ENCODE results near the gene SPSB4.

SPSB4 gene

DNA sequence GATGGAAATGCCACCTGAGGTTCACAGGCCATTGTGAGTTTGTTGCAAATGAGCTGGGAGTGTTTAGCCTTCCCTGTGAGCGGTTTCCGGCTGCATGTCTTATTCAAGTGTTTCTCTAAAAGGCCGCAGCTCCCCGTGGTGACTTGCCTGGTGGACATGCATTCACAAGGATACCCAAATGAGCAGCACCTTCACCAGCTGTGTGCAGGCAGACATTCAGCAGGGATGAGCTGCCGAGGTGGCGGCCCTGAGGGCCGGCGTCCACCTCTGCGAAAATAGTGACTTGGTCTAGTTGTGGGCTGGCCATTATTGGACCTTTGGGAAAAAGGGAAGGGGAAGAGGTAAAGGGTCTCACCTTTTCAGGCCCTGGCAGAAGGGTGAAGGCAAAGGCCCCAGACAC is 23.4 kb downstream of the SPSB4 start:
- H3K9ac ChIP-seq (ENCODE audit: insufficient read length) = no peak overlapping the region
- H3K4me3 ChIP-seq = no peak overlapping the region
- no peak overlapping the region for H3K27ac ChIP-seq
- no peaks in the 10 kb centered on the region for H3K9me3 ChIP-seq (ENCODE audit: low read depth, low read length)
- DNase-seq (ENCODE audit: low read depth, low spot score) = no peak
- no peaks in the 10 kb centered on the region for H3K36me3 ChIP-seq (ENCODE audit: insufficient read depth, low read length)
- TF ChIP-seq POLR2AphosphoS5 (IDR thresholded peaks at IDR 0.05; ENCODE audit: borderline replicate concordance, low read depth, low read length) = no peak
- no peak for TF ChIP-seq EZH2 (IDR thresholded peaks at IDR 0.05)
- no peak for TF ChIP-seq FOXP2 (optimal IDR thresholded peaks at IDR 0.05; ENCODE audit: control extremely low read depth, extremely low read length, insufficient read depth)

DNA sequence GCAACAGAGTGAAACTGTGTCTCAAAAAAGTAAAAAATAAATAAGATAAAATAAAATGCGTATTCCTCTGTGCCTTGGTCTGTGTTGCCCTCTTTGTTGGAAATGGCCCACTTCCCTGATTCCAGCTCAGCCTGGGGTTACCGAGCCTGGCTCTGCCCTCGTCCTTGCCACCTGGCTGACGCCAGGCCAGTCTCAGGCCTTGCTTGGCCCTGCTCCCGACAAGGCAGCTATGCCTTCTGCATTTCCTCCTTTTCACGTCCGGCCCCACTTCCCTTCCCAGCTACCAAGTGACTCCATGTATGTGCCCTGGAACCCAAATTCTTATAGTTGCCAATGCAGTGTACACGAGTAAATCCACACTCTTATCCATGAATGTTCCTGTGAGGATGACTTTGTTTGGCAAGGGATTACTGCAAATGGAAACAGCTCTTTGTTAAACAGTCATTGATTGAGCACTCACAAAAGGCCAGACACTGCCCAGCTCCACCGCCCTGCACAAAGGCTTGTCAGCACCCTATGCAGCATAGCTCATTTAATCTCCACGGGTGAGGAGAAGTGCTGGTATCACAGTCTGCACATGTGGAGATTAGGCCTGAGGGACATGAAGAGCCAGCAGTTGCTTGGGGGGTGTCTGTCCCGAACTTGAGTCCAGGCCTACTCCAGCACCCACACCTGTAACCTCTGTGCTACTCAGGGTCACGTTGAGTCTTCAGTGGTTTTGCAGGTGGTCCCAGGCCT is 25.1 kb downstream of the SPSB4 start:
- DNase-seq (ENCODE audit: low read depth, low spot score) = no peak
- Histone ChIP-seq H3K27ac (peak overlapping the region; percentile 35; the same call in 1 of the 2 replicates), H3K9ac (ENCODE audit: insufficient read length) (peak overlapping the region; percentile 35), H3K4me3 (peak overlapping the region; percentile 72), H3K9me3 (ENCODE audit: low read depth, low read length) (no peaks in the 10 kb centered on the region), H3K36me3 (ENCODE audit: insufficient read depth, low read length) (no peaks in the 10 kb centered on the region)
- TF ChIP-seq EZH2 (IDR thresholded peaks at IDR 0.05) (no peak), FOXP2 (optimal IDR thresholded peaks at IDR 0.05; ENCODE audit: control extremely low read depth, extremely low read length, insufficient read depth) (no peak), POLR2AphosphoS5 (IDR thresholded peaks at IDR 0.05; ENCODE audit: borderline replicate concordance, low read depth, low read length) (no peak)

DNA sequence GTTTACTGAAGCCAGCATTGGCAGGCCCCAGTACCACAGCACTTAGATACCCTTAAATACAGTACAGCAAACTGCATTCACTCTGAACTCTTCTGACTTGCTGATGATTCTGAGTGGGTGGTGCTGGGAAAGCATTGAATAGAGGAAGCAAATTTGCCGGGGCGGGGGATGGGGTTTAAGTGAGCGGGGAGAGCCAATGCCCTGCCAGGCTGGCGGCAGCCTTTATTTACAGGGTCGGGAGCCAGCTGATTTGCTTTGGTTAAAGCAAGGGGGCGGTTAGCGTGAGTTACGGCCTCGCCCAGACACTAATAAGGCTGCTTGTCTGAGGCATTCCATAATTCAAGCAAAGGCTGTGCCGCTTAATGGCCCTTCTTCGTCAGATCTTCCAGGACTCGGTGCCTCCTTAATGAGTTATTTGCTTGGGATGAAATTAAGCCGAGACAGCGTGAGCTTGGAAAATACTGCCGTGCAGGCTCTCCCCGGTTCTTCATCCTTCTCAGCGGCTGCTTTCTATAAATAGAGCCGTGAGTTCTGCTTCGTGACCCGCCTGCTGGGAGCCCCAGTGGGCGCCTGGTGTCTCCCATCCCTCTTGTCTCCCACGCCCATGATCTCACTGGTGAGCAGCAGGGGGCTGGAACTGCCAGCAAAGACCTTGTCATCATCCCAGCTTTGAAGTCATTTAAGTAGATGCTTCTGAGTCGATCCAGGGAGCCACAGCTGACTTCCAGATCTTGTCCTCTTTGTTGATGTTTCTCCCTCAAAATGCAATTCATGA is 25.8 kb downstream of the SPSB4 start:
- Histone ChIP-seq H3K4me3 (peak overlapping the region; percentile 72), H3K27ac (peak overlapping the region; percentile 35; the same call in 1 of the 2 replicates), H3K9ac (ENCODE audit: insufficient read length) (peak overlapping the region; percentile 35), H3K9me3 (ENCODE audit: low read depth, low read length) (no peaks in the 10 kb centered on the region), H3K36me3 (ENCODE audit: insufficient read depth, low read length) (no peaks in the 10 kb centered on the region)
- DNase-seq (ENCODE audit: low read depth, low spot score) = no peak
- TF ChIP-seq POLR2AphosphoS5 (IDR thresholded peaks at IDR 0.05; ENCODE audit: borderline replicate concordance, low read depth, low read length) (peak; percentile 45; the same call in 1 of the 2 replicates), EZH2 (IDR thresholded peaks at IDR 0.05) (no peak), FOXP2 (optimal IDR thresholded peaks at IDR 0.05; ENCODE audit: control extremely low read depth, extremely low read length, insufficient read depth) (peak; percentile 39)

DNA sequence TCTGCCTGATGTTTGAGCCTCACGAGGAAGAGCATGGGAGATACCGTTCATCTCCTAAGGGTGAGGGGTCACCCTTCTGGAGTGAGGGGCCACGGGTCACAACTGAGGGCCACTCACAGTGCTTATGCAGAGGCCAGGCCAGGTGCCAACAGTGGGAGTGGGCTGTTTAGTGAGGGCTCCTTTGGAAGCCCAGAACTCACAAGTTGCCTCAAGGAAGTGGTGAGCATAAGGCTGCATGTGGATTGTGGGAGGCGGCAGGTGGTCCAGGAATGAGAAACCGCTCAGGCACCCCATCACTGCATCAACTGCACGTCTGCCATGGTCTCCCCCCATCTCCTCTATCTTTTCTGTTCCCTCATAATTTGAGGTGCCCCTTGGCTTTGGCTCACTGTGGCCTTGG is 26.5 kb downstream of the SPSB4 start:
- Histone ChIP-seq H3K9me3 (ENCODE audit: low read depth, low read length) (no peaks in the 10 kb centered on the region), H3K4me3 (peak overlapping the region; percentile 72), H3K9ac (ENCODE audit: insufficient read length) (no peak overlapping the region), H3K36me3 (ENCODE audit: insufficient read depth, low read length) (no peaks in the 10 kb centered on the region), H3K27ac (no peak overlapping the region)
- TF ChIP-seq POLR2AphosphoS5 (IDR thresholded peaks at IDR 0.05; ENCODE audit: borderline replicate concordance, low read depth, low read length) (no peak), EZH2 (IDR thresholded peaks at IDR 0.05) (no peak), FOXP2 (optimal IDR thresholded peaks at IDR 0.05; ENCODE audit: control extremely low read depth, extremely low read length, insufficient read depth) (no peak)
- DNase-seq (ENCODE audit: low read depth, low spot score) = no peak

DNA sequence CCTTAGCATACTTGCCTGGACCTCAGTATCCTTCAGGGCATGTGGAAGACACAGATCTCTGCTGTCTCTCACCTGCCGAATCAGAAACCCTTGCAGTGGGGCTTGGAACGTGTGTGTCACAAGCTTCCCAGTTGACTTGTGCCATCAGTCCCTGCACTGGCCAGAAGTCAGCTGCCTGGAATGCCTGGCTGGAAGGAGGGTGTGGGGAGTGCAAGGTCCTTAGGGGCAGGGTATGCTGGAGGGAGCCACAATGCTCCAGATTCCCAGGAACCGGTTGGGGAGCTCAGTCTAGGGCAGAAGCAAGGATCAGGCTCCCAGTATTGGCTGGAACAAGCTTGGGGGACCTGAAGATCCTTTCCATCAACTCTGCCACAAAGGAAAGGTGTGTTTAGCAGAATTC is 27.1 kb downstream of the SPSB4 start:
- no peak overlapping the region for H3K9ac ChIP-seq (ENCODE audit: insufficient read length)
- no peak for DNase-seq (ENCODE audit: low read depth, low spot score)
- no peaks in the 10 kb centered on the region for H3K9me3 ChIP-seq (ENCODE audit: low read depth, low read length)
- no peak overlapping the region for H3K27ac ChIP-seq
- H3K36me3 ChIP-seq (ENCODE audit: insufficient read depth, low read length) = no peaks in the 10 kb centered on the region
- H3K4me3 ChIP-seq = no peak overlapping the region
- no peak for TF ChIP-seq POLR2AphosphoS5 (IDR thresholded peaks at IDR 0.05; ENCODE audit: borderline replicate concordance, low read depth, low read length)
- no peak for TF ChIP-seq EZH2 (IDR thresholded peaks at IDR 0.05)
- no peak for TF ChIP-seq FOXP2 (optimal IDR thresholded peaks at IDR 0.05; ENCODE audit: control extremely low read depth, extremely low read length, insufficient read depth)

DNA sequence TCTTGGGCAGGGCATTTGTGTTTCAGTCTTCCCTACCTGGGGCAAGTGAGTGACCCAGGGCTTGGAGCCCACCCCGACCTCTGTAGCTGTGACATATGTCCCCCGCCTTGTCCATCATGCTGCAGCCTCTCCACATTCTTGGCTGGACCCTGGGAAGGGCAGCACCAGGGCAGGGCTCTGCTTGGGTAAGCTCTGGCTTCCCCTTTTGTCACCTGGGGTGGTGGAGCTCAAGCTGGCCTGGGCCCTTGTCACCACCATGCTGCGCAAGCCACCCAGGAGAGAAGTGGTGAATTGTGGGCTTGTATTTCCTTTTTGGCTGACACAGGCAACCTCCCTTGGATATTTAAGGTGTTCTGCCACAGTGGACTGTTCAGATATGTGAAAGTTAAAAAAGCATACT is 29.3 kb downstream of the SPSB4 start:
- H3K36me3 ChIP-seq (ENCODE audit: insufficient read depth, low read length) = no peaks in the 10 kb centered on the region
- H3K4me3 ChIP-seq = no peak overlapping the region
- H3K27ac ChIP-seq = no peak overlapping the region
- no peaks in the 10 kb centered on the region for H3K9me3 ChIP-seq (ENCODE audit: low read depth, low read length)
- no peak for DNase-seq (ENCODE audit: low read depth, low spot score)
- no peak for TF ChIP-seq FOXP2 (optimal IDR thresholded peaks at IDR 0.05; ENCODE audit: control extremely low read depth, extremely low read length, insufficient read depth)
- TF ChIP-seq EZH2 (IDR thresholded peaks at IDR 0.05) = no peak
- no peak for TF ChIP-seq POLR2AphosphoS5 (IDR thresholded peaks at IDR 0.05; ENCODE audit: borderline replicate concordance, low read depth, low read length)
- no peak overlapping the region for H3K9ac ChIP-seq (ENCODE audit: insufficient read length)

DNA sequence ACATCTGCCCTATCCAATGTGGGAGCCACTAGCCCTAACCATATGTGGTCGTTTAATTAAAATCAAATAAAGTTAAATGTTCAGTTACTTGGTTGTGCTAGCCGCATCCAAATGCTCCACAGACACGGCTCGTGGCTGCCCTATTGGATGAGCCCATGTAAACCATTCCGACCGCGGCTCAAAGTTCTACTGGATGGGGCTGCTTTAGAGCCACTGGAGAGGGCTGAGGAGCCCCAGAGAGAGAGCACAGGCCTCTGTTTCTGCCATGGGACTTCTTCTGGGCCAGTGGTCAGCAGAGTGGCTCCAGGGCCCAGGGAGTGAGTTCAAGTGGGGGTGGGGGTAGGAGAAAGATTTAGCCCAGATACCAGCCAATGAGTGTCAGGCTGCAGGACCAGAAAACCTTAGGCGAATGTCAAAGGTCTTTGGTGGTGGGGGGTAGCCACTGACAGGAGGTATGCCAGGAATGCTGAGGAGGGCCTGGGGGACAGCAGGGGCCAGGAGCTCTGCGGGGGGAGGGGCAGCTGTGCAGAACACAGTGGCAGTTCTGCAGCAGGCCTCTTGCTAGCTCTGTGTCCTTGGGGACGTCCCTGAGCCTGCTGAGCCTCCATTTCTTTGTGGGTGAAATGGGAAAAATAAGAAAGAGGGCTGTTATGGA is 30.1 kb downstream of the SPSB4 start:
- H3K36me3 ChIP-seq (ENCODE audit: insufficient read depth, low read length) = no peaks in the 10 kb centered on the region
- no peak for TF ChIP-seq EZH2 (IDR thresholded peaks at IDR 0.05)
- no peak for TF ChIP-seq POLR2AphosphoS5 (IDR thresholded peaks at IDR 0.05; ENCODE audit: borderline replicate concordance, low read depth, low read length)
- no peak for TF ChIP-seq FOXP2 (optimal IDR thresholded peaks at IDR 0.05; ENCODE audit: control extremely low read depth, extremely low read length, insufficient read depth)
- no peak for DNase-seq (ENCODE audit: low read depth, low spot score)
- H3K27ac ChIP-seq = no peak overlapping the region
- H3K4me3 ChIP-seq = no peak overlapping the region
- no peak overlapping the region for H3K9ac ChIP-seq (ENCODE audit: insufficient read length)
- no peaks in the 10 kb centered on the region for H3K9me3 ChIP-seq (ENCODE audit: low read depth, low read length)

DNA sequence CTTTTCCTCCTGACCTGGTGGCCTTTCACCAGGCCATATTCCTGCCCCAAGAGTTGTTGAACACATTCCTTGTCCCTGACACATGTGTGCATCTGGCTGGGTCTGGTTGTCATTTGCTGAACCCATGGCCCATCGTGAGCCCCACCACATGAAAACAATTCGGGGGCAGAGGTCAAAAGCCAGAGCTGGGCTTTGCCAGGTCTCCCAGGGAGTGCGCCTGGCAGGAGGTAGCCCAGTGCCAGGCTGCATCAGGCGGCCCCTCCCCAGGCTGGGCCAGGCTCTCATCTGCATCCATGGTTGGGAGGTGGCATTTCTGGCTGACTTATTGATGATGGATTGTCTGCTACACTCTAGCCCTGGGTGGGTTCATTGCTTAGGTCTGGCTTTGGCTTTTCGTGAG is 30.9 kb downstream of the SPSB4 start:
- DNase-seq (ENCODE audit: low read depth, low spot score) = no peak
- TF ChIP-seq POLR2AphosphoS5 (IDR thresholded peaks at IDR 0.05; ENCODE audit: borderline replicate concordance, low read depth, low read length) (no peak), EZH2 (IDR thresholded peaks at IDR 0.05) (no peak), FOXP2 (optimal IDR thresholded peaks at IDR 0.05; ENCODE audit: control extremely low read depth, extremely low read length, insufficient read depth) (no peak)
- no peaks in the 10 kb centered on the region for H3K36me3 ChIP-seq (ENCODE audit: insufficient read depth, low read length)
- H3K9me3 ChIP-seq (ENCODE audit: low read depth, low read length) = no peaks in the 10 kb centered on the region
- no peak overlapping the region for H3K9ac ChIP-seq (ENCODE audit: insufficient read length)
- H3K27ac ChIP-seq = no peak overlapping the region
- H3K4me3 ChIP-seq = no peak overlapping the region
